K562 (cell line): ENCODE measurements around the gene SRPK2. TPM values are rescaled to one million over a fixed set of nuclear protein-coding genes. Genes with fewer than 3 reads are reported as not detected.

Experiments
- CTBP1 ChIP-seq: fragments of 450-650 bp; IDR thresholded peaks from 2 replicates; pipeline ENCODE4 v1.6.1; 2016; ENCODE audit warnings: borderline replicate concordance
- E2F6 ChIP-seq, 2 experiments: IDR thresholded peaks; 2 replicates each; pipeline ENCODE4 v1.6.1; 2011; ENCODE audit warnings: borderline replicate concordance in 1 of 2, control low read depth in 1 of 2, low read depth in 1 of 2, low read length in 1 of 2, mild to moderate bottlenecking in 1 of 2, mixed read lengths in 1 of 2, moderate library complexity in 1 of 2; ENCODE audit not compliant: insufficient read depth in 1 of 2, insufficient read length in 1 of 2, poor library complexity in 1 of 2, severe bottlenecking in 1 of 2; ENCODE audit errors: extremely low read depth in 1 of 2
- KLF13 ChIP-seq: fragments of 450-650 bp; IDR thresholded peaks from 2 replicates; pipeline ENCODE4 v1.6.1; 2016; ENCODE audit warnings: missing genetic modification characterization, low read depth, mild to moderate bottlenecking, missing compliant biosample characterization, moderate library complexity, borderline replicate concordance
- MAX ChIP-seq: sonication (generic); formaldehyde crosslinking; IDR thresholded peaks from 2 replicates; pipeline ENCODE4 v1.9.0; 2022; ENCODE audit warnings: mild to moderate bottlenecking, missing genetic modification reagents
- MNT ChIP-seq, 2 experiments: fragments of 450-650 bp; conservative IDR thresholded peaks; 2 replicates each; pipeline ENCODE4 v1.6.1; 2017; ENCODE audit warnings: mild to moderate bottlenecking in 2 of 2, moderate library complexity in 2 of 2
- MTA3 ChIP-seq: fragments of 450-650 bp; formaldehyde crosslinking; IDR thresholded peaks from 2 replicates; pipeline ENCODE4 v1.6.1; 2017; ENCODE audit warnings: mild to moderate bottlenecking, borderline replicate concordance
- MXI1 ChIP-seq: IDR thresholded peaks from 2 replicates; pipeline ENCODE4 v1.6.1; 2011; ENCODE audit warnings: low read depth, mild to moderate bottlenecking, improper control_type of control experiment, low read length
- RB1 ChIP-seq: fragments of 450-650 bp; IDR thresholded peaks from 2 replicates; pipeline ENCODE4 v1.6.1; 2017; ENCODE audit warnings: low read depth, mild to moderate bottlenecking
- UBTF ChIP-seq, 2 experiments: IDR thresholded peaks; 2 replicates each; pipeline ENCODE4 v1.6.1; 2012; ENCODE audit warnings: improper control_type of control experiment in 2 of 2, low read depth in 2 of 2, low read length in 2 of 2, borderline replicate concordance in 1 of 2
- polyA plus RNA-seq, 8 experiments: library from polyadenylated mRNA; depleted of rRNA in 4 of 8; stranded (reverse) in 5 of 8; unstranded in 3 of 8; fragments of >200 nt; fragmentation: Nextera tagmentation in 2 of 8; fragmentation: Illumina TruSeq in 1 of 8; extraction: Ambion mirVana in 2 of 8; extraction: Trizol in 1 of 8; gene quantifications; 2 replicates each; pipeline versions ENCODE4 v1.2.1 to v1.2.3, GENCODE V29; 2011 to 2014; ENCODE audit warnings: inconsistent platforms in 1 of 8, missing spikeins in 1 of 8
- total RNA-seq, 7 experiments: library from RNA; depleted of rRNA in 6 of 7; stranded (reverse); fragments of >200 nt in 6 of 7; fragmentation: Illumina TruSeq in 2 of 7; extraction: Trizol in 2 of 7; gene quantifications; 2 replicates each; pipeline versions ENCODE4 v1.2.1 to v1.2.3, GENCODE V29; 2011 to 2021; ENCODE audit warnings: low replicate concordance in 1 of 7
- TF ChIP-seq, protein P1 (sequence below), 3 experiments: IDR thresholded peaks in 2 of 3; conservative IDR thresholded peaks in 1 of 3; 2 replicates each; pipeline ENCODE4 v1.5.1; 2011 to 2012; ENCODE audit warnings: low read length in 3 of 3, mild to moderate bottlenecking in 3 of 3, control low read depth in 2 of 3, improper control_type of control experiment in 1 of 3, inconsistent platforms in 1 of 3, low read depth in 1 of 3, mixed read lengths in 1 of 3, moderate library complexity in 1 of 3; ENCODE audit not compliant: insufficient read depth in 2 of 3
- TF ChIP-seq, protein P2 (sequence below): fragments of 450-650 bp; conservative IDR thresholded peaks from 2 replicates; pipeline ENCODE4 v1.6.1; 2016; ENCODE audit warnings: missing genetic modification characterization, low read depth, mild to moderate bottlenecking, missing compliant biosample characterization, moderate library complexity
- TF ChIP-seq, protein P3 (sequence below), 2 experiments: fragments of 200-800 bp in 1 of 2; sonication (Bioruptor generic) in 1 of 2; sonication (generic) in 1 of 2; formaldehyde crosslinking in 1 of 2; IDR thresholded peaks in 1 of 2; conservative IDR thresholded peaks in 1 of 2; 2 replicates each; pipeline versions ENCODE4 v1.5.0 to v1.6.1; 2016 to 2020; ENCODE audit warnings: missing compliant biosample characterization in 1 of 2, missing genetic modification characterization in 1 of 2, missing genetic modification reagents in 1 of 2

Gene SRPK2
- total and polyA plus RNA-seq, 9 of the 15 experiments (the other 6 are each of a cell fraction or from before 2014, with no cell fraction given) = 21.5 to 44.7 (median 33.3) TPM

GRCh38 chr7:105389088-105389650 lies 448 bp upstream of the SRPK2 start (continued):
- TF ChIP-seq, protein P1, sequence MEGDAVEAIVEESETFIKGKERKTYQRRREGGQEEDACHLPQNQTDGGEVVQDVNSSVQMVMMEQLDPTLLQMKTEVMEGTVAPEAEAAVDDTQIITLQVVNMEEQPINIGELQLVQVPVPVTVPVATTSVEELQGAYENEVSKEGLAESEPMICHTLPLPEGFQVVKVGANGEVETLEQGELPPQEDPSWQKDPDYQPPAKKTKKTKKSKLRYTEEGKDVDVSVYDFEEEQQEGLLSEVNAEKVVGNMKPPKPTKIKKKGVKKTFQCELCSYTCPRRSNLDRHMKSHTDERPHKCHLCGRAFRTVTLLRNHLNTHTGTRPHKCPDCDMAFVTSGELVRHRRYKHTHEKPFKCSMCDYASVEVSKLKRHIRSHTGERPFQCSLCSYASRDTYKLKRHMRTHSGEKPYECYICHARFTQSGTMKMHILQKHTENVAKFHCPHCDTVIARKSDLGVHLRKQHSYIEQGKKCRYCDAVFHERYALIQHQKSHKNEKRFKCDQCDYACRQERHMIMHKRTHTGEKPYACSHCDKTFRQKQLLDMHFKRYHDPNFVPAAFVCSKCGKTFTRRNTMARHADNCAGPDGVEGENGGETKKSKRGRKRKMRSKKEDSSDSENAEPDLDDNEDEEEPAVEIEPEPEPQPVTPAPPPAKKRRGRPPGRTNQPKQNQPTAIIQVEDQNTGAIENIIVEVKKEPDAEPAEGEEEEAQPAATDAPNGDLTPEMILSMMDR (IDR thresholded peaks at IDR 0.05 in 2 of 3, conservative IDR thresholded peaks at IDR 0.05 in 1 of 3; ENCODE audit: insufficient read depth in 2 of 3, low read depth in 1 of 3, low read length in 3 of 3) = peak in 2 of 3 experiments; percentile 4 to 23; a peak in 1 of 6 replicates
- TF ChIP-seq MNT (conservative IDR thresholded peaks at IDR 0.05) (0 out of 4 replicates have a peak, but pooled peaks of 1 of the 2 experiments have one; percentile 28), KLF13 (tag) (peak; percentile 52; the same call in 1 of the 2 replicates), CTBP1 (peak; percentile 70), MAX (CRISPR knock-in tag) (0 out of 2 replicates have a peak, but pooled peaks have one; percentile 30), MTA3 (no peak; the same call in 1 of the 2 replicates), UBTF (IDR thresholded peaks at IDR 0.05; ENCODE audit: borderline replicate concordance in 1 of 2, low read depth in 2 of 2, low read length in 2 of 2) (peak in 1 of 2 experiments; percentile 74; a peak in 3 of 4 replicates), MXI1 (no peak), RB1 (peak; percentile 62), E2F6 (IDR thresholded peaks at IDR 0.05; ENCODE audit: borderline replicate concordance in 1 of 2, extremely low read depth in 1 of 2, insufficient read depth in 1 of 2, insufficient read length in 1 of 2, low read depth in 1 of 2, low read length in 1 of 2, poor library complexity in 1 of 2, severe bottlenecking in 1 of 2) (peak; percentile 11 to 65)
- TF ChIP-seq, protein P2, sequence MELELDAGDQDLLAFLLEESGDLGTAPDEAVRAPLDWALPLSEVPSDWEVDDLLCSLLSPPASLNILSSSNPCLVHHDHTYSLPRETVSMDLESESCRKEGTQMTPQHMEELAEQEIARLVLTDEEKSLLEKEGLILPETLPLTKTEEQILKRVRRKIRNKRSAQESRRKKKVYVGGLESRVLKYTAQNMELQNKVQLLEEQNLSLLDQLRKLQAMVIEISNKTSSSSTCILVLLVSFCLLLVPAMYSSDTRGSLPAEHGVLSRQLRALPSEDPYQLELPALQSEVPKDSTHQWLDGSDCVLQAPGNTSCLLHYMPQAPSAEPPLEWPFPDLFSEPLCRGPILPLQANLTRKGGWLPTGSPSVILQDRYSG (tag) = no peak
- TF ChIP-seq, protein P3, sequence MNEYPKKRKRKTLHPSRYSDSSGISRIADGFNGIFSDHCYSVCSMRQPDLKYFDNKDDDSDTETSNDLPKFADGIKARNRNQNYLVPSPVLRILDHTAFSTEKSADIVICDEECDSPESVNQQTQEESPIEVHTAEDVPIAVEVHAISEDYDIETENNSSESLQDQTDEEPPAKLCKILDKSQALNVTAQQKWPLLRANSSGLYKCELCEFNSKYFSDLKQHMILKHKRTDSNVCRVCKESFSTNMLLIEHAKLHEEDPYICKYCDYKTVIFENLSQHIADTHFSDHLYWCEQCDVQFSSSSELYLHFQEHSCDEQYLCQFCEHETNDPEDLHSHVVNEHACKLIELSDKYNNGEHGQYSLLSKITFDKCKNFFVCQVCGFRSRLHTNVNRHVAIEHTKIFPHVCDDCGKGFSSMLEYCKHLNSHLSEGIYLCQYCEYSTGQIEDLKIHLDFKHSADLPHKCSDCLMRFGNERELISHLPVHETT (CRISPR knock-in tag; conservative IDR thresholded peaks at IDR 0.05 in 1 of 2, IDR thresholded peaks at IDR 0.05 in 1 of 2) = peak in 1 of 2 experiments; percentile 31; a peak in 1 of 4 replicates
